RWPE1 (cell line): ENCODE results near the gene MANSC4.

Experiments
- CTCF ChIA-PET: fragments of 350-600 bp; sonication (Branson Sonifier 250); formaldehyde crosslinking; extraction: SDS; loops from one replicate; lab custom pipeline; 2021; lab: Yijun Ruan, JAX
- POLR2A ChIA-PET: fragments of 400-600 bp; formaldehyde crosslinking; extraction: SDS; loops from one replicate; lab custom pipeline; 2020; ENCODE audit warnings: antibody characterized with exemption; ENCODE audit not compliant: low non-redundant PET; lab: Yijun Ruan, JAX
- DNase-seq: peaks from one replicate; pipeline ENCODE4 v3.0.0; 2012; ENCODE audit warnings: low spot score
- H3K27ac ChIP-seq: fragments of 450-650 bp; 2 replicates; pipeline ENCODE4 v1.5.1; 2017
- CTCF ChIP-seq: fragments of 450-650 bp; conservative IDR thresholded peaks from 2 replicates; pipeline ENCODE4 v1.5.1; 2017; ENCODE audit warnings: low read depth, mild to moderate bottlenecking

The MANSC4 gene

GRCh38 chr12:27821259-27821973 is 41.4 kb upstream of the MANSC4 start:
- ChIA-PET POLR2A (no interaction called here), CTCF (interaction anchor here (0.6 to 1.7 kb wide), 16 partner anchors 9 to 371 kb away, joined by 3 to 7 read pairs (median 4); no protein-coding TSS in a partner anchor)
- peak overlapping the region; percentile 54; the same call in 1 of the 2 replicates for H3K27ac ChIP-seq
- TF ChIP-seq CTCF: peak; percentile 62
- peak; percentile 61 for DNase-seq

GRCh38 chr12:27820564-27820963 is 40.5 kb upstream of the MANSC4 start:
- CTCF ChIA-PET: interaction anchor here (0.6 to 1.7 kb wide), 12 partner anchors 9 to 372 kb away, joined by 3 to 7 read pairs (median 4); no protein-coding TSS in a partner anchor
- TF ChIP-seq CTCF: no peak
- H3K27ac ChIP-seq: no peak overlapping the region
- no peak for DNase-seq
- POLR2A ChIA-PET: no interaction called here

- DNase-seq: no peak
- ChIA-PET POLR2A (no interaction called here), CTCF (no interaction called here)
- TF ChIP-seq CTCF: no peak
- no peak overlapping the region for H3K27ac ChIP-seq
These were observed 38.4 kb upstream of the MANSC4 start for GRCh38 chr12:27818401-27818918.

GRCh38 chr12:27817766-27818165 is 37.7 kb upstream of the MANSC4 start:
- no peak overlapping the region for H3K27ac ChIP-seq
- POLR2A ChIA-PET: interaction anchor here (0.6 kb wide), 1 partner anchor 593 kb away, joined by 3 read pairs; no protein-coding TSS in a partner anchor
- no peak for TF ChIP-seq CTCF
- CTCF ChIA-PET: no interaction called here
- no peak for DNase-seq

GRCh38 chr12:27814851-27815591 is 35.0 kb upstream of the MANSC4 start:
- no peak for TF ChIP-seq CTCF
- H3K27ac ChIP-seq: no peak overlapping the region
- ChIA-PET CTCF (interaction anchor here (0.7 kb wide), 1 partner anchor 23 kb away, joined by 4 read pairs; no protein-coding TSS in a partner anchor), POLR2A (no interaction called here)
- DNase-seq: no peak

GRCh38 chr12:27814411-27814810 is 34.4 kb upstream of the MANSC4 start:
- POLR2A ChIA-PET: no interaction called here
- no peak overlapping the region for H3K27ac ChIP-seq
- no peak for TF ChIP-seq CTCF
- CTCF ChIA-PET: interaction anchor here (0.6 to 0.7 kb wide), 2 partner anchors 23 to 127 kb away, joined by 3 to 4 read pairs; no protein-coding TSS in a partner anchor
- DNase-seq: no peak
